Measurements from ENCODE around the gene PEPD. TPM values are rescaled to one million over a fixed set of nuclear protein-coding genes. Genes with fewer than 3 reads are reported as not detected.

PEPD gene
- polyA plus RNA-seq, 3 donors: 61.5 to 218 (median 171) TPM

- H3K9me3 ChIP-seq (replicated peaks in 1 of 2; ENCODE audit: control insufficient read depth in 1 of 2, insufficient read depth in 1 of 2, low read length in 2 of 2): no peaks in the 10 kb centered on the region
- H3K27ac ChIP-seq (ENCODE audit: low read depth in 1 of 2, low read length in 2 of 2): no peak overlapping the region
- H3K27ac Mint-ChIP-seq: peak overlapping the region in 1 of 7 donors; percentile 2
- no peak for DNase-seq
- H3K36me3 ChIP-seq (replicated peaks in 1 of 2; ENCODE audit: control insufficient read depth in 1 of 2, insufficient read depth in 2 of 2, low read length in 2 of 2): no peaks in the 10 kb centered on the region
- no peak overlapping the region for H3K4me3 ChIP-seq (replicated peaks in 1 of 3; ENCODE audit: low read depth in 2 of 3, low read length in 3 of 3)
- TF ChIP-seq CTCF (IDR thresholded peaks at IDR 0.05): no peak
- intact Hi-C loops (cut with micrococcal nuclease): no loop called here
- H3K79me2 ChIP-seq (ENCODE audit: insufficient read depth, low read length): no peaks in the 10 kb centered on the region
- H3K4me1 Mint-ChIP-seq: peaks cover 7% of the 10 kb centered on the region
- H4K20me1 ChIP-seq (ENCODE audit: insufficient read depth, low read length): peaks cover 16% of the 10 kb centered on the region
- peaks cover 0 to 3% (median 0%) of the 10 kb centered on the region in 7 donors for H3K9me3 Mint-ChIP-seq
- no peaks in the 10 kb centered on the region for H3K27me3 ChIP-seq (ENCODE audit: control insufficient read depth in 2 of 2, insufficient read depth in 2 of 2, low read length in 2 of 2)
- H3K4me2 ChIP-seq (replicated peaks; ENCODE audit: extremely low read depth, low read length, poor library complexity, severe bottlenecking): no peak overlapping the region
- H3K4me1 ChIP-seq (ENCODE audit: control insufficient read depth in 1 of 2, insufficient read depth in 2 of 2, low read length in 2 of 2): no peaks in the 10 kb centered on the region
- no peak overlapping the region for H2AFZ ChIP-seq (ENCODE audit: insufficient read depth, low read depth, low read length, poor library complexity, severe bottlenecking)
- no peak overlapping the region for H3K9ac ChIP-seq (ENCODE audit: insufficient read depth, low read length, poor library complexity, severe bottlenecking)
- H3K27me3 Mint-ChIP-seq (ENCODE audit: low read depth in 3 of 3): peaks cover 0 to 3% (median 1%) of the 10 kb centered on the region in 3 donors
- H3K4me3 Mint-ChIP-seq: no peak overlapping the region
- H3K36me3 Mint-ChIP-seq: peaks cover 17 to 27% of the 10 kb centered on the region in 2 donors
- WGBS (ENCODE audit: insufficient coverage): 96% methylated on average over 6 of the region's 13 CpGs
Measured at GRCh38 chr19:33511346-33511745, 10.2 kb downstream of the PEPD start.

- H3K27me3 Mint-ChIP-seq (ENCODE audit: low read depth in 3 of 3): peaks cover 0 to 3% (median 1%) of the 10 kb centered on the region in 3 donors
- 99% methylated on average over 8 of the region's 11 CpGs for whole genome bisulfite sequencing (ENCODE audit: insufficient coverage)
Measured at GRCh38 chr19:33510462-33511194, 11.0 kb downstream of the PEPD start.

More at GRCh38 chr19:33510462-33511194, 11.0 kb downstream of the PEPD start:
- Histone ChIP-seq H3K9me3 (replicated peaks in 1 of 2; ENCODE audit: control insufficient read depth in 1 of 2, insufficient read depth in 1 of 2, low read length in 2 of 2) (no peaks in the 10 kb centered on the region), H3K4me3 (replicated peaks in 1 of 3; ENCODE audit: low read depth in 2 of 3, low read length in 3 of 3) (no peak overlapping the region), H3K9ac (ENCODE audit: insufficient read depth, low read length, poor library complexity, severe bottlenecking) (no peak overlapping the region), H3K4me2 (replicated peaks; ENCODE audit: extremely low read depth, low read length, poor library complexity, severe bottlenecking) (no peak overlapping the region), H3K27ac (ENCODE audit: low read depth in 1 of 2, low read length in 2 of 2) (no peak overlapping the region), H3K4me1 (ENCODE audit: control insufficient read depth in 1 of 2, insufficient read depth in 2 of 2, low read length in 2 of 2) (no peaks in the 10 kb centered on the region), H3K27me3 (ENCODE audit: control insufficient read depth in 2 of 2, insufficient read depth in 2 of 2, low read length in 2 of 2) (no peaks in the 10 kb centered on the region), H4K20me1 (ENCODE audit: insufficient read depth, low read length) (peaks cover 13% of the 10 kb centered on the region), H3K79me2 (ENCODE audit: insufficient read depth, low read length) (no peaks in the 10 kb centered on the region), H3K36me3 (replicated peaks in 1 of 2; ENCODE audit: control insufficient read depth in 1 of 2, insufficient read depth in 2 of 2, low read length in 2 of 2) (no peaks in the 10 kb centered on the region), H2AFZ (ENCODE audit: insufficient read depth, low read depth, low read length, poor library complexity, severe bottlenecking) (no peak overlapping the region)
- H3K4me3 Mint-ChIP-seq: no peak overlapping the region
- no peak for TF ChIP-seq CTCF (IDR thresholded peaks at IDR 0.05)
- peak overlapping the region in 1 of 7 donors; percentile 67 for H3K27ac Mint-ChIP-seq
- H3K36me3 Mint-ChIP-seq: peaks cover 17 to 27% of the 10 kb centered on the region in 2 donors
- peaks cover 0 to 3% (median 0%) of the 10 kb centered on the region in 7 donors for H3K9me3 Mint-ChIP-seq
- no peak for DNase-seq
- intact Hi-C loops (cut with micrococcal nuclease): no loop called here
- peaks cover 5% of the 10 kb centered on the region for H3K4me1 Mint-ChIP-seq
